DOHH2 (cell line): ENCODE data around the gene PTPN4.

Experiments used
- CTCF ChIP-seq: fragments of 200-600 bp; sonication (generic); IDR thresholded peaks from one replicate; pipeline ENCODE4 v1.5.1; 2014; ENCODE audit warnings: antibody characterized with exemption, mild to moderate bottlenecking, low read depth, low read length; ENCODE audit not compliant: poor library complexity, severe bottlenecking
- EZH2phosphoT487 ChIP-seq: fragments of 200-600 bp; sonication (generic); IDR thresholded peaks from 2 replicates; pipeline ENCODE4 v1.6.1; 2017; ENCODE audit warnings: borderline replicate concordance, mild to moderate bottlenecking, antibody characterized with exemption, low read length, moderate library complexity, mixed read lengths

- TF ChIP-seq CTCF, result no peak
- TF ChIP-seq EZH2phosphoT487, result no peak
These were observed 40.7 kb downstream of the PTPN4 start for GRCh38 chr2:119800376-119800902.
